HepG2 (cell line): ENCODE data around the gene RNU2-63P. TPM values are rescaled to one million over a fixed set of nuclear protein-coding genes. Genes with fewer than 3 reads are reported as not detected.

Experiments
- ARID3A ChIP-seq: IDR thresholded peaks from 2 replicates; pipeline ENCODE4 v1.6.1; 2012; ENCODE audit warnings: low read depth, low read length, improper control_type of control experiment
- BORCS8-MEF2B ChIP-seq: sonication (generic); formaldehyde crosslinking; IDR thresholded peaks from 2 replicates; pipeline ENCODE4 v1.8.0; 2022; ENCODE audit warnings: mild to moderate bottlenecking, missing genetic modification reagents
- CBX2 ChIP-seq, 2 experiments: fragments of 200-600 bp in 1 of 2; sonication (generic); formaldehyde crosslinking in 1 of 2; IDR thresholded peaks; 2 replicates each; pipeline versions ENCODE4 v1.7.0 to v1.8.1; 2018 to 2022; ENCODE audit warnings: low read depth in 2 of 2, low read length in 1 of 2, mild to moderate bottlenecking in 1 of 2, missing genetic modification reagents in 1 of 2
- CSRNP2 ChIP-seq: sonication (generic); formaldehyde crosslinking; conservative IDR thresholded peaks from 2 replicates; pipeline ENCODE4 v1.8.0; 2022; ENCODE audit warnings: low read depth, missing genetic modification reagents
- FOXA1 ChIP-seq, 2 experiments: fragments of 450-650 bp in 1 of 2; sonication (generic) in 1 of 2; formaldehyde crosslinking in 1 of 2; IDR thresholded peaks; 2 replicates each; pipeline versions ENCODE4 v1.4.0 to v1.6.1; 2016 to 2020; ENCODE audit warnings: missing genetic modification reagents in 1 of 2
- FOXO1 ChIP-seq: sonication (generic); formaldehyde crosslinking; IDR thresholded peaks from 2 replicates; pipeline ENCODE4 v1.4.0; 2020; ENCODE audit warnings: missing genetic modification reagents
- HDAC1 ChIP-seq: sonication (generic); formaldehyde crosslinking; IDR thresholded peaks from 2 replicates; pipeline ENCODE4 v1.5.1; 2020; ENCODE audit warnings: mild to moderate bottlenecking, missing genetic modification reagents
- HMG20A ChIP-seq: IDR thresholded peaks from 2 replicates; pipeline ENCODE4 v1.6.1; 2016; ENCODE audit warnings: borderline replicate concordance
- HNF4G ChIP-seq, 2 experiments: sonication (generic) in 1 of 2; formaldehyde crosslinking in 1 of 2; IDR thresholded peaks; 2 replicates each; pipeline versions ENCODE4 v1.4.0 to v1.6.1; 2011 to 2020; ENCODE audit warnings: borderline replicate concordance in 2 of 2, low read depth in 2 of 2, mild to moderate bottlenecking in 2 of 2, low read length in 1 of 2, missing genetic modification reagents in 1 of 2, moderate library complexity in 1 of 2
- NFRKB ChIP-seq: fragments of 450-650 bp; IDR thresholded peaks from 2 replicates; pipeline ENCODE4 v1.6.1; 2017
- NFYC ChIP-seq: IDR thresholded peaks from 2 replicates; pipeline ENCODE4 v1.6.1; 2016; ENCODE audit warnings: missing genetic modification reagents, missing compliant biosample characterization
- REPIN1 ChIP-seq: sonication (generic); formaldehyde crosslinking; IDR thresholded peaks from 2 replicates; pipeline ENCODE4 v1.8.0; 2022; ENCODE audit warnings: missing genetic modification reagents, low read depth, mild to moderate bottlenecking, borderline replicate concordance
- TBL1XR1 ChIP-seq: fragments of 150-350 bp; IDR thresholded peaks from 2 replicates; pipeline ENCODE4 v1.6.1; 2014; ENCODE audit warnings: borderline replicate concordance, low read length; ENCODE audit not compliant: partially characterized antibody
- ZBTB10 ChIP-seq: sonication (generic); formaldehyde crosslinking; IDR thresholded peaks from 2 replicates; pipeline ENCODE4 v1.4.0; 2020; ENCODE audit warnings: missing genetic modification reagents, borderline replicate concordance
- ZBTB8A ChIP-seq: sonication (generic); formaldehyde crosslinking; IDR thresholded peaks from 2 replicates; pipeline ENCODE4 v1.4.0; 2020; ENCODE audit warnings: mild to moderate bottlenecking, low read depth, missing genetic modification reagents, borderline replicate concordance
- ZNF451 ChIP-seq: sonication (generic); formaldehyde crosslinking; IDR thresholded peaks from 2 replicates; pipeline ENCODE4 v1.5.0; 2020; ENCODE audit warnings: mild to moderate bottlenecking, missing genetic modification reagents
- ZNF512 ChIP-seq: sonication (generic); formaldehyde crosslinking; IDR thresholded peaks from 2 replicates; pipeline ENCODE4 v1.4.0; 2020; ENCODE audit warnings: mild to moderate bottlenecking, missing genetic modification reagents
- polyA plus RNA-seq, 8 experiments: library from polyadenylated mRNA; depleted of rRNA in 3 of 8; stranded (reverse) in 7 of 8; unstranded in 1 of 8; fragments of >200 nt; fragmentation: Illumina TruSeq in 4 of 8; extraction: Trizol in 4 of 8; gene quantifications; 2 replicates each; pipeline versions ENCODE4 v1.2.1 to v1.2.3, GENCODE V29; 2011 to 2016; ENCODE audit warnings: low read depth in 4 of 8, missing spikeins in 1 of 8, mixed read lengths in 1 of 8; ENCODE audit not compliant: insufficient read depth in 1 of 8
- total RNA-seq, 5 experiments: library from RNA; depleted of rRNA; stranded (reverse); fragments of >200 nt; fragmentation: Illumina TruSeq; extraction: Trizol; gene quantifications; 2 replicates each; pipeline ENCODE4 v1.2.3, GENCODE V29; 2016; ENCODE audit warnings: low read depth in 1 of 5

RNU2-63P gene
- total and polyA plus RNA-seq, 2 of the 13 experiments (the other 11 are each of a cell fraction or from before 2014, with no cell fraction given): 6.8 TPM; not detected in 1

GRCh38 chr2:88055371-88056128, 39.2 kb upstream of the RNU2-63P start, which contains the start of gene KRCC1 (continued):
- TF ChIP-seq ZNF512 (CRISPR knock-in tag) (no peak), ZNF451 (CRISPR knock-in tag) (peak; percentile 49; the same call in 1 of the 2 replicates), HNF4G (IDR thresholded peaks at IDR 0.05; ENCODE audit: borderline replicate concordance, low read depth, low read length) (no peak), HNF4G (CRISPR knock-in tag; IDR thresholded peaks at IDR 0.05; ENCODE audit: borderline replicate concordance, low read depth) (no peak; the same call in 1 of the 2 replicates), FOXA1 (IDR thresholded peaks at IDR 0.05) (no peak), FOXA1 (CRISPR knock-in tag; IDR thresholded peaks at IDR 0.05) (no peak), BORCS8-MEF2B (CRISPR knock-in tag) (peak; percentile 64; the same call in 1 of the 2 replicates), NFRKB (no peak), FOXO1 (CRISPR knock-in tag) (peak; percentile 59), NFYC (CRISPR knock-in tag) (peak; percentile 71), REPIN1 (CRISPR knock-in tag) (peak; percentile 52), TBL1XR1 (peak; percentile 5), ZBTB8A (0 out of 2 replicates have a peak, but pooled peaks have one; percentile 33), ARID3A (no peak), HMG20A (CRISPR knock-in tag) (no peak), CSRNP2 (no peak; the same call in 1 of the 2 replicates), ZBTB10 (peak; percentile 75; the same call in 1 of the 2 replicates), HDAC1 (peak; percentile 81), CBX2 (IDR thresholded peaks at IDR 0.05; ENCODE audit: low read depth, low read length) (no peak), CBX2 (CRISPR knock-in tag; IDR thresholded peaks at IDR 0.05; ENCODE audit: low read depth) (no peak)
